HG03095 (cell line): ENCODE measurements around the gene CASP2.

Experiments used
- ATAC-seq: cut with Tn5 transposase; IDR thresholded peaks from one replicate; pipeline ENCODE4 v1.9.1; 2021; ENCODE audit warnings: moderate library complexity; ENCODE audit not compliant: unreplicated experiment

Gene CASP2

GRCh38 chr7:143325240-143325639 is 37.1 kb downstream of the CASP2 start:
- no peak for ATAC-seq

DNA sequence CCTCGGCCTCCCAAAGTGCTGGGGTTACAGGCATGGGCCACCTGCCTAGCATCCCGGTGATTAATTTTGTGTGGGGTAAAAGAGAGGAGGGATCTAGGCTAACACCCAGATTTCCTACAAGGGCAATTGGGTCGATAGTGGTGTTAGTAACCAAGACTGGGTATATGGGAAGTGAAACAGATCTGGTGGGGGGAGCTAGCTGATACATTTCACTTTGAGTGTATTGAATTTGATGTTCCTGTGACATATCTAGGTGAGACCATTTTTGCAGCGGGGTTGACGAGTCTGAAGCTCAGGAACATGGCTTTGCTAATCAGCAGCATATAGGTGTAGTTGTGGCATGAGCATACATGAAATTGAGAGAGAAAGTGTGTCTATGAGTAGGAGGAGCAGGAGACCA is 39.8 kb downstream of the CASP2 start:
- ATAC-seq = peak; percentile 61

DNA sequence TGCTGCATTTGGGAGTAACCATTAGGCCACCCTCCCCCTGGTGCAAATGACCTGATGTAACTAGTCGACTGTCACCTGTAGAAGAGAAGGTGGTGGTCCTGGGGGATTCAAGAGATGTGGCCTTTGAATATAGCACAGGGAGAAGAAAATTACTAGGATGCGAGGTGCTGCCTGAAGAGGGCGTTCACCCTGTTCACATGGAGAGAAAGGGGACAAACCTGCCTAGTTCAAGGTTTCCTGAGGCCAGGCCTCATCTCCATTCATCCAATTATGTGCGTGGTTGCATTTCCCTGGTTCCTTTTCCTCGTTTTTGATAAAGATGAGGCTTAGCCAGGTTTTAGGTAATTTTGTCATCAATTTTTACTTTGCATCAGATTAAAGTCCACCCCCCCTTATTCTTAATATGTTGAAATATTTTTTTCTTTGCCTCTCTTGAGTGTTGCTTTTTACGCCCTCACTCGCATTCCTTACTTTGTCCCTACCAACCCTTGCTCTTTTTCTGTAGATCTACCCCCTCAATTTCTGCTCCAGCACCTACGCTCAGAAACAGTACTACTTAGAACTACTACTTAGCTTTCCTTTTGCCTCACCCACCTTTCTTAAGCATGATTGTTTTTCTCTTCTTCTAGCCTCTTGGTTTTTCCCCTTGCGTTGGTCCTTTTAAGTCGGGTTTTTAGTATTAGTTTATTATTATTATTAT is 41.5 kb downstream of the CASP2 start:
- ATAC-seq = no peak

GRCh38 chr7:143331179-143331801 is 43.1 kb downstream of the CASP2 start:
- ATAC-seq = no peak

GRCh38 chr7:143334244-143334643 is 46.1 kb downstream of the CASP2 start:
- no peak for ATAC-seq

GRCh38 chr7:143337216-143337615 is 49.1 kb downstream of the CASP2 start:
- ATAC-seq = no peak

- ATAC-seq = no peak
Observed at GRCh38 chr7:143341842-143342241, 53.7 kb downstream of the CASP2 start.

DNA sequence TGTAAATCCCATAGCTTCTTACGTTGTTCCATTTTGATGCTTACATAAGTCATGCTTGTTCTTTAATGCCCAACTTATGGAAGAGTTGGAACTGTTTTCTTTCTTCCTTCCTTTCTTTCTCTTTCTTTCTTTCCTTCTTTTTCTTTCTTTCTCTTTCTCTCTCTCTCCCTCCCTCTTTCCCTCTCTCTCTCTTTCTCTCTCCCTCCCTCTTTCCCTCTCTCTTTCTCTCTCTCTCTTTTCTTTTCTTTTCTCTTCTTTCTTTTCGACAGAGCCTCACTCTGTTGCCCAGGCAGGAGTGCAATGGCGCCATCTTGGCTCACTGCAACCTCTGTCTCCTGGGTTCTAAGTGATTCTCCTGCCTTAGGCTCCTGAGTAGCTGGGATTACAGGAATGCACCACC is 55.4 kb downstream of the CASP2 start:
- ATAC-seq = no peak

DNA sequence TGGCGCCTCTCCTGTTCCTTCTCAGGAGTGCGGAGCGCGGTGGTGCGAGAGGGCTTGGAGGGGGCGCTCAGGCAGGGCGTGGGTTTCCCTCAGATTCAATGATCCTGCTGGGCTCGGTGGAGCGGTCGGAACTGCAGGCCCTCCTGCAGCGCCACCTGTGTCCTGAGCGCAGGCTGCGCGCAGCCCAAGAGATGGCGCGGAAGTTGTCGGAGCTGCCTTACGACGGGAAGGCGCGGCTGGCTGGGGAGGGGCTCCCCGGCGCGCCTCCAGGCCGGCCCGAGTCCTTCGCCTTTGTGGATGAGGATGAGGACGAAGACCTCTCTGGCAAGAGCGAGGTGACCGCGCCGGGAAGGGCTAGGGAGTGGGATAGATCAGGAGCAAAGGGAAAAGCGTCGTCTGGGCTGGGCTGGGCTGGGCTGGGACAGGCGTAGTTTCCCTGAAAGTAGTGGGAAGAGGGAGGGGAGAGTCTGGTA is 57.3 kb downstream of the CASP2 start:
- ATAC-seq = peak; percentile 75

GRCh38 chr7:143346018-143346417 is 57.9 kb downstream of the CASP2 start:
- no peak for ATAC-seq

GRCh38 chr7:143347950-143348349 is 59.8 kb downstream of the CASP2 start:
- ATAC-seq = no peak

- ATAC-seq = no peak
Observed at GRCh38 chr7:143351060-143351459, 62.9 kb downstream of the CASP2 start.

DNA sequence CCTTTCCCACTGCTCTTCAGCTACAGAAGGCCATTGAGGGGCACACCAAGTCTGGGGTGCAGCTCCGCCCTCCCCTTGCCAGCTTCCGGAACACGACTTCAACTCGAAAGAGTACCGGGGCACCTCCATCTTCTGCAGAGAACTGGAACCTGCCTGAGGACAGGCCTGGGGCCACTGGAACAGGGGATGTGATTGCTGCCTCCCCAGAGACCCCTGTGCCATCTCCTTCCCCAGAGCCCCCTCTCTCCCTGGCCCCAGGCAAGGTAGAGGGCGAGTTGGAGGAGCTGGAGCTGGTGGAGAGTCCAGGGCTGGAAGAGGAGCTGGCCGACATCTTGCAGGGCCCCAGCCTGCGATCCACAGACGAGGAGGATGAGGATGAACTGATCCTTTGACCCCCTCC is 63.4 kb downstream of the CASP2 start:
- no peak for ATAC-seq

DNA sequence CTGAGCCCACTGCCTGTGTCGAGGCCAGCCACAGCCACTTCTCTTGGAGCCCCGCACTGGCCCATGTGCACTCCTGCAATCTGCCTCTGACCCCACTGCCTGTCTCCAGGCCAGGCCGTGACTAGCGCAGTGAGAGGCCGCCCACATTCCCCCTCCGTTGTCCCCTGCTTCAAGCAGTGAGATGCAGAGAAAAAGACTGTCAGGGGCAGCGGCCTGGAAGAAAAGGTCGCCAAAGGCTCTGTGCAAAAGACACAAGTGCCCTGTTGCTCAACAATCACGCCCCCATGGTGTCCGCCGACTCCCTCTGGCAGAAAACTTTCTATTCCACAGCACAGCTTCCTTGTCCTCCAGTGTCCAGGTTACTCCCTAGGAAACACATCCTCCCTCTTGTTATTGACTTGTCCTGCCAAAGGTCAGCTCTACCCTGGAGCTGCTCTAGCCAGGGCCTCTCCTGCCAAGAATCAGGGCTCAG is 64.4 kb downstream of the CASP2 start:
- no peak for ATAC-seq

DNA sequence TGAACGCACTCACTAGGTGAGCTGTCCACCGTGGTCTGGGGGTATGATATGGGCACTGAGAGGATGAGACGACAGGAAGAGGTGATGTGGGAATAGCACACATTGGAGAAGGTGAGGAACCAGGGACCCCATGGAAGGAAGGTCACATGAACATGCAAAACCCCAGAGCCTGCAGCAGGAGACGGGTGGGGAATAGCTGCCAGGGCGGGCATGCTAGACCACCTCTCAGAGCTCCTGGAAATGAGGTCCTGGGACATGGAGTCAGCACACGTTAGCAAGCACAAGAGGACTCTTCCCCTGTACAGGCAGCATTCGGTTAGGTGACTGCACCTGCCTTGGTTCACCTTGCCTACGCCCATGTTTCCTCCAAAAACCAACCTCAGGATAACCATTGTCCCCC is 66.2 kb downstream of the CASP2 start:
- no peak for ATAC-seq

DNA sequence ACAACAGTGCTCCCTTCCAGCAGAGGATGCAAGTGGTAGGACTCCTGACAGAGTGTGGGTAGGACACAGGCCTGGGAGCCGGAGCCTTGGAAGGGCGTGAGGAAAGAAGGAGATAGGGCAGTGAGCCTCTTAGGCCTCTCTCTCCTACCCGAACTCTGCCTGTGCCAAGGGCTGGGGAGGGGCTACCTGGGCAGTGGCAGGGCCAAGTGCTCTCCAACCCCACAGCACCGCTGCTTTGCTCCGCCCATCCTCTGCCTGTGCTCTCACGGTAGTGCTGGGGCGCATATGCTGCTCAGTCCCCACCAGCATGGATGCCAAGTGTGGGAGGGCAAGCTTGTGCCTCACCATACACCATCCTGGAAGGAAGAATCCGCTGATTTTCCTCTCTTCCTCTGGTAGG is 66.8 kb downstream of the CASP2 start:
- no peak for ATAC-seq

- no peak for ATAC-seq
Observed at GRCh38 chr7:143355450-143356385, 67.6 kb downstream of the CASP2 start.

DNA sequence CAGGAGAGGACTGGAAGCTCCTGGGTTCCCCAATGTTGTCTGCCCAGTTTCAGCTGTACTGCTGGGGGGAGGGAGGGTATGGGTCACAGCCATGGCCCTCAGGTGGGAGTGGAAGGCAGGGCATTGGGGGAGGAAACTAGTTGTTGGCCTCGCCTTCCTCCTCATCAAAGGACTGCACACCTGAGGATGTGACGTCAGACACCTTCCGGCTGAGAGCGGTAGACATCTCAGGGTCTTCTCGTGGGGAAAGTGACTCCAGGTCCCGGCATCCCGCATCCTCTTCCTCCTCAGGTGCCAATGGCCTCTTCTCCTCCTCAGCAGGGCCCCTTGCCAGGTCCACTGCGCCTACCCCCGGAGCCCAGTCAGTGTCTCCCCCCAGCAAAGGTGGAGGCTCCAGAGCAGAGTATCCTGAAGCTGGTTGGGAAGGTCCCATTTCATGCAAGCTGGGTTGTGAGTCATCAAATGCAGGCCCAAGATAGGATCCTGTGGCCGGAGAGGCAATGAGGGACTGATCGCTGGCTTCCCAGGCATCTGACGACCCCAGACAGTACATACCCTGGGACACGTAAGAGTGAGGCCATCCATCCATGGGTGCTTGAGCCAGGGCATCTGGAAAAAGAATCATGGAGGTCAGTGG is 68.4 kb downstream of the CASP2 start:
- ATAC-seq = no peak
